GM19467 (cell line): ENCODE results near the gene FAM81A.
"Not testable (repeated sequence)": the region's sequence is repeated elsewhere in the genome, so short reads cannot be mapped to it uniquely, and the experiment has no call there.

Experiments used
- ATAC-seq: cut with Tn5 transposase; IDR thresholded peaks from one replicate; pipeline ENCODE4 v1.9.1; 2021; ENCODE audit warnings: mild to moderate bottlenecking, moderate library complexity; ENCODE audit not compliant: unreplicated experiment

FAM81A gene

GRCh38 chr15:59424616-59425015 lies 13.4 kb upstream of the FAM81A start:
- no peak for ATAC-seq

GRCh38 chr15:59428898-59429297 lies 9.1 kb upstream of the FAM81A start:
- ATAC-seq = not testable (repeated sequence)

- ATAC-seq = no peak
Measured at GRCh38 chr15:59432389-59432788, 5.6 kb upstream of the FAM81A start.

- ATAC-seq = no peak
Measured at GRCh38 chr15:59434481-59434880, 3.5 kb upstream of the FAM81A start.

- no peak for ATAC-seq
Measured at GRCh38 chr15:59436774-59437141, 1.2 kb upstream of the FAM81A start.

GRCh38 chr15:59437142-59437816 lies 707 bp upstream of the FAM81A start:
- ATAC-seq = no peak

GRCh38 chr15:59438625-59439290 lies 772 bp downstream of the FAM81A start:
- ATAC-seq = no peak

GRCh38 chr15:59439576-59439975 lies 1.6 kb downstream of the FAM81A start:
- no peak for ATAC-seq

- ATAC-seq = no peak
Measured at GRCh38 chr15:59443341-59444072, 5.5 kb downstream of the FAM81A start.

GRCh38 chr15:59444081-59444835 lies 6.3 kb downstream of the FAM81A start:
- no peak for ATAC-seq

GRCh38 chr15:59444980-59445545 lies 7.1 kb downstream of the FAM81A start:
- no peak for ATAC-seq

- no peak for ATAC-seq
Measured at GRCh38 chr15:59446232-59446957, 8.4 kb downstream of the FAM81A start.

- no peak for ATAC-seq
Measured at GRCh38 chr15:59447367-59447766, 9.4 kb downstream of the FAM81A start.

- ATAC-seq = no peak
Measured at GRCh38 chr15:59448871-59449270, 10.9 kb downstream of the FAM81A start.

GRCh38 chr15:59453474-59454215 lies 15.7 kb downstream of the FAM81A start:
- no peak for ATAC-seq

GRCh38 chr15:59456114-59456513 lies 18.1 kb downstream of the FAM81A start:
- ATAC-seq = no peak

- ATAC-seq = no peak
Measured at GRCh38 chr15:59457103-59457502, 19.1 kb downstream of the FAM81A start.

GRCh38 chr15:59461521-59461920 lies 23.5 kb downstream of the FAM81A start:
- ATAC-seq = no peak

- no peak for ATAC-seq
Measured at GRCh38 chr15:59473226-59473625, 35.2 kb downstream of the FAM81A start.

GRCh38 chr15:59475161-59475560 lies 37.2 kb downstream of the FAM81A start:
- not testable (repeated sequence) for ATAC-seq
